ENCODE data around the gene KRT39.
A peak's percentile ranks its signal among the peaks of the same experiment; 100 is the strongest.
"Not testable (repeated sequence)": the region's sequence is repeated elsewhere in the genome, so short reads cannot be mapped to it uniquely, and the experiment has no call there.

Gene KRT39

DNA sequence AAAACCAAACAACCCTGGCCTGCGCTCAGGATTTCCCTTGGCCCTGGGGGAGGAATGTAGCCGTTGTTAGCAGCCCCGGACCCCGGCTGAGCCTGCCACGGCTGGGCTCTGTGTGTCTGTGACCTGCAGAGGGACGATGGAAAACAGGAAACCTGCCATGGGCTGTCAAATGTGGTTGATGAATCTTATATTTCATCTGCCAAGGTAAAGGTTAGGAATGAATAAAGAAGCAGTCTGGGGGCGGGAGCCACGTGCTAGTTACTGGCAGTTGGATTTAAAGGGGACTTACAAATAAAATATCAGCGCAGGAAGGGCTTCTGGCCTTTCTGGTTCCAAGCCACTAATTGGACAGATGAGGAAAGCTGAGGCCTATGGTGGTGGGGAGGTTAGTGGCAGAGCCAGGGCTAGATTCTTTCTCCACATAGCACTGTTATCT, 29.3 kb downstream of the KRT39 start, which contains the start of gene KRT23:
KRT23 (minus strand) TSS at position 263 of the 436 bp plus-strand sequence. CDS start 1,043 bp downstream, outside the sequence.
- no peak for DNase-seq

DNA sequence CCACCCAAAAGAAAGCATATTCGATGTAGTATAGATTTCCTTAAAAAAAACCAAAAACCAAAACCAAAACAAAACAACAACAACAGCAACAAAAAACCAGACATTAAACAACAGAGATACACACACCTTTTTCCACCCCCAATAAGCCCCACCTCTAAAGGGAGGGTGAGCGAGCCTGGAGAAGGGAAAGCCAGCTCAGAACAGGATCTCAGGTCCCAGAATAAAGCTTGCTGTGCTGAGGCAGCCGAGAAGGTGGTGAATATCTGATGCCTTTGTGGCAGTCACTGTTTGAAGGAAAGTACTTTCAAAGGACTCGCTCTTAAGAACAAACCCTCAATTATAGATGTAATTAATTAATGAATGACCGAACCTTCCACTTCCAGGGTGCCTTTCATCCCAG, 29.8 kb downstream of the KRT39 start:
- no peak for DNase-seq

DNA sequence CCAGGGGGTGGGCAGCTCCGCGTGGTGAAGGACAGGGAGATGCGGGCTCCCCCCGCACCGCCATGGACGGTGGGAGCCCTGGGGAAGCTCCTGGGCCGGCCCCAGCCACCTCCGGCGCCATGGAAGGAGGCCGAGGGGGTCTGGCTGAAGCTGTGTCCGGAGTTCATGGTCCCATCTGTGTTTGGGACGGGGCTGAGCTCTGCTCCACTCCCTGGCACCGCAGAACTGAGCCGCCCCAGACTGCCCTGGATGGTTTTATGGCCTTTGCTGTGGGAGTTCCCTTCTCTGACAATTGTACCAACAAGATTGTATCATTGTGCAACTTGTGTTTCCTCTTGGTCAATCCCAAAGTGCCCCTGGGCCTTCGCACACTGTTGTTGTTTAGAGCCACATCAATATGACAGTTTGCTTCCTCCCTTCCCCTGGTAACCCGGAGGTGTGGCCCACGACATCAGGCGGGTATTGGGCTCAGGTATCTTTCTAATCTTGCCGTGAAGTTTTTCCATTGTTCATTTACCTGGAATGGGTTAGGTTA, 30.2 kb downstream of the KRT39 start:
- DNase-seq, result peak; percentile 73 to 75

- no peak for DNase-seq
These were observed 31.1 kb downstream of the KRT39 start for GRCh38 chr17:40935624-40936023.

- DNase-seq, result no peak
These were observed 34.1 kb downstream of the KRT39 start for GRCh38 chr17:40932608-40933007.

GRCh38 chr17:40931311-40931710, 35.4 kb downstream of the KRT39 start:
- DNase-seq, result no peak

DNA sequence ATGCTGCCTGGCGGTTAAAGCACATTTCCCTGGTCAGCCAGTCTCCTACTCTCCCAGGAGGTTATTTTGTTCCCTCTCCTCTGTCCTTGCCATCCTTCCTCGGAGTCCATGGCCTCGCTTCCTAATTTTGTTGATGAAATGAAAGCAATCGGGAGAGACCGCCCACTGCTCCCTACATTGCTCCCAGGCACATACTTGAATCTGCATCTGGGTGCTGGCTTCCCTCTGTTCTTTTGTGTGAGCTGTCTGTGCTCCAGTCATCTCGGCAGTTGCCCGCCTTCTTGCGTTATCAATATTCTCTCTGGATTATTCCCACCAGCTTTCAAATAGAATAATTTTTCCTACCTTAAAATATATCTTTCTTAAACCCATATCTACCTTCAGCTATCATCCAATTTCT, 40.4 kb downstream of the KRT39 start:
- no peak for DNase-seq

- peak; percentile 74 to 83 for DNase-seq
These were observed 44.5 kb downstream of the KRT39 start for GRCh38 chr17:40922239-40922638.

DNA sequence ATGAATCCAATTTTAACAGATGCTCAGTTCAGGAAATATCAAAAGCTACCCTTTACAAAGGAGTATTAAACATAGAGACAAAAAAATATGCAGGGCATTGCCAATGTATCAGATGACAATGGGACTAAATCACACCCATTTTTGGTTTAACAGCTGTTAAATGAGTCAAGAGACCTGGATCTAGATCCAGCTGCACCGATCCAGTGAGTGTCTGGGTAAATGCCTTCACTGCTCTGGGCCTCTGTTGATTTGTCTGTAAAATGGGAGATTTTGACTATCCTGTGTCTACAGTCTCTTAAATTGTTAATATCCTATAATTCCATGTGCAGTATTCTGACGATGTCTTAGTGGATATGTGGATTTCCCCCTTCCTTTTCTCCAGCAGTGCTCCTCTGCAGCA, 45.7 kb downstream of the KRT39 start:
- DNase-seq, result no peak

DNA sequence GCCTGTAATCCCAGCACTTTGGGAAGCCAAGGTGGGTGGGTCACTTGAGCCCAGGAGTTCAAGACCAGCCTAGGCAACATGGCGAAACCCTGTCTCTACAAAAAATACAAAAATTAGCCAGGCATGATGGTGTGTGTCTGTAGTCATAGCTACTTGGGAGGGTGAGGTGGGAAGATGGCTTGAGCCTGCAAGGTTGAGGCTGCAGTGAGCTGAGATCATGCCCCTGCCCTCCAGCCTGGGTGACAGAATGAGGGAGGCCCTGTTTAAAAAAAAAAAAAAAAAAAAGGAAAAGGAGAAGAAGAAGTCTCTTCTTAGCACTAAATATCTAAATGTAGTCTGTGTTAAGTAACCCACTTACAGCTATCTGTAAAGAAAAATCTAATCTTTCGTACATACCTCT, 49.6 kb downstream of the KRT39 start:
- DNase-seq, result not testable (repeated sequence)

DNA sequence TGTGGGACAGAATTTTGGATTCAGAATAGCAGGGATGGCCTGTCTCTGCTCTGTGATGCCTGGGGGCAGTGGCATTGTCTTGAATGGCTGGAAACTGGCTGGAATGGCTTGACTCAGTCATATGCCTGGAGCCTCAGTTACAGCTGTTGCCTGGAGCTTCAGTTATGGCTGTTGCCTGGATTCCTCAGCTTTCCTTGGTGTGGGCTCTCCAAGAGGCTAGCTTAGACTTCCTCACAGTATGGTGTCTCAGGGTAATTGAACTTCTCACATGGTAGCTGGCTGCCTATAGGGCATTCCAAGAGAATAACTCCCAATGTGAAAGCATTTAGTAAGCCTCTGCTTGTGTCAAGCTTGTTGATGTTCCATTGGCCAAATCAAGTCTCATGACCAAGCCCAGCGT, 50.4 kb downstream of the KRT39 start:
- DNase-seq, result no peak

DNA sequence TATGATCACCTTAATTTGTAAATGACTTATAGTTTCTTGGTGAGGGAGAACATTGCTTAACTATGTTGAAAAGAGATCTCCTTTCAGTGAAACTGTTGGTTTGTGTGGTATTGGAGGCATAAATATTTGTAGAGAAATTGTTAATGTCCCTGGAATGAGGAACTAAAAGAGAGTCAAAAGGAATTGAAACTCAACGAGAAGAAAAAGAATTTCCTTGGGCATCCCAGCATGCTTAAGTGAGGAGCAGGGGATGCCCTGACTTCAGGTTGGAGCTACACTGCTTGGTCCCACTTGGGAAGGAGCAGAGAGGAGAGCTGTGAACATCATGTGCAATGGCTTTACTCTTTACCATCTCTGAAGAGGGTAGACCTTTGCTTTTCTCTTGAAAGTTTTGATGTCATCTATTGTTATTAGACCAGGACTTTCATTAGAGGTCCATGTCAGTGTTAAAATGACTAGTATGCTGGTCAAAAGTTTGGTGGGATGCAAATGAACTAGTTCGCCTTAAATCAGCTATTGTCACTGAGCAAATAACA, 51.0 kb downstream of the KRT39 start:
- peak; percentile 79 to 80 for DNase-seq

DNA sequence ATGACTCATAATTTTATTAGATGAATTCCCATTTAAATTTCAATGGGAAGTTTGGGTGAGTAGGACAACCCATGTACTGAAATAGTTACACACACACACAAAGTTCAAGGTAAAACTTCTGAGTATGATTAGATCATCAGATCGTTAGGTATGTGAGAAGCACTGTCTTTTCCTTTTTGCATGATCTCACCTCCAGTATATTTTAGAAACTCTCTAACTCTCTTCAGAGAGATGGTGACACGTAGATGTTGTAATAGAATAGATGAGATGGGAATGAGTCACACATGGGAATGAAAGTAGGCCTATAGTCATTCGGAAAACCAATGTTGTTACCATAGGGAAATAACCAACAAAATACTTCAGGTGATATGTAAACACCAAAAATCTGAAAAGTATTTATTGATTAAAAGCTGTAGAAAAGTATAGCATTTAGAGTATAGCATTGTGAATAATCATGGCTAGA, 51.5 kb downstream of the KRT39 start:
- peak; percentile 76 to 89 for DNase-seq

DNA sequence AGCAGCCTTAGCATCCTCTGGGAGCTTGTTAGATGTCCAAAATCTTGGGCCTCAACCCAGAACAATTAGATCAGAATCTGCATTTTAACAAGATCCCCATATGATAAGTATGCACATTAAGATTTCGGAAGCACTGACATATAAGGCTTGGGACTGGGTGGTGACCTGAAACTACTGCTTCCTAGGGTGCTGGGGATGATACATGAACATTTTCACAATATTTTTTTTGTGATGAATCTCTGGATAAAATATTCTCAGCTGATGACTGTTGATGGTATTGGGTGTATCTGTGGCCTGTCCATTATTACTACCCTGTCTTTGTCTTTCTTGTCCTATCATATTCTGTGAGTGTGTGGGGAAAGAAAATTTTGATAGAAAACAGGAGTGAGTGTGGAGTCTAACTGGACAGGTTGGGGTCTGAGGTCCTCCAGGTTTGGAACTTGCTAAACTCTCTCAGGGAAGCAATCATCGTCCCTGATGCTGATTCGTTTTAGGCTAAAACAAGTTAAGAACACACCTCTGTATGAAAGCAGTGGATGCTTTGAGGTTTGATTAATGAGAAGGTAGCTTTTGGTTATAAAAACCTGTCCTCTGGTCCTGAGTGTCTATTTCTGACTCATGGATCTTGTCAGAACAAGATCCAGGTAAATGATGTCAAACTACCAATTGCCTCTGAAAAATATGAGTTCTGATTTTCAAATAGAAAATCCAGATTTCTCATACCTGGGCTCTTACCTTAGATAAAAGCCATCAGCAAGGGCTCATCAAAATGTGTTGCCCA, 52.5 kb downstream of the KRT39 start:
- DNase-seq, result no peak

DNA sequence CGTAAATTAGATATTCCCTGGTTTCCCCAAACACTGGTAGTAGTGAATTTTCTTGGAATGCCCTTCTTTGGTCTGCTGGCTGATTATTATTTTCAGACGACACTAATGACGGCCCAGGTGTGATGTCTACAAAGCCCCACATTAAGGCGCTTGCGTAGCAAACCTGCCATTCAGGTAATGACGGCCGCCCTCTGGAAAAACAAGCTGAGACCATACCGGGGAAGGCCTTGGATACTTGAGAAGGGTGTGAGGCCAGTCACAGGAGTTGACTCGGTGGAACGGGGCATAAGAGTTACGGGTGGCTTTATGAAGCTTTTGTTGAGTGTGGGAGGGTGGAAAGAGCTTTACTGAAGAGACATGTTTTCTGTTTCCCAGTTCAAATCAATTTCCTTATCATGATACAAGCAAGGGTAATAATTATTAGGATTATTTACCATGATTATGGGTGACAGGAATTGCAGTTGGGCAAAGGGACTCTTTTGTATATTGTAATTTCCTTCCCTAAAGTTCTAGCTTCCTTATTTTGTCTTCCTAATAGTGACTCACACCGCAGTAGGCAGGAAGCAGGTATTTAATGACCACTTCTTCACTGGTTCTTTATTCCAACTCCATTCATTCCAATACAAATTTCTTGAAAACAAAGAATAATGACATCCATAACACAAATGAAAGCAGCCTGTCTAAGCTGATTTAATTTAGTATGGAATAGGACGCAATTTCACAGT, 54.1 kb downstream of the KRT39 start:
- DNase-seq, result peak; percentile 54 to 63

- no peak for DNase-seq
These were observed 56.3 kb downstream of the KRT39 start for GRCh38 chr17:40910441-40910841.

GRCh38 chr17:40909755-40910154, 57.0 kb downstream of the KRT39 start:
- peak; percentile 54 to 72 for DNase-seq

DNA sequence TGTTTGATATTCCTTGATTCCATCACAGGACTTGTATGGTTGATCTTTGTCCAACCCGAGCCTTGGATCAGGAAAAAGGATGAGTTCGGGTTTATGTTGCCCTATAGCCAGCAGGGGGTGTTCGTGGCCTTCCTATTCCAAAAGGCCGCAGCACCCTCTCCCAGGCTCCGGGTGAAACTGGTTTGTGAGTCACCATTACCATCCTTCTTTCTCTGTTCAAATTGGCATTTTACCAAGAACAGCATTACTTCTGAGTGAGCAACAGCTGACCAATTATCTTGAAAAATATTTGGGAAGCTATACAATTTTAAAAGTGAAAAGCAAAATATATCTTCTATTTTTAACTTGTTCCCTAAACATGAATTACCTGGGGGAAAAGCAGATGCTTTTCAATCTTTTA, 57.4 kb downstream of the KRT39 start:
- peak; percentile 68 to 84 for DNase-seq
